T-helper 2 cell treated with Interferon-gamma antibody and Interleukin-4, amounts not matched to agents 5 μg/mL and 100 μg/mL, for 36 hours (primary cell): ENCODE data around the gene PLP2.
"Not testable (repeated sequence)": the region's sequence is repeated elsewhere in the genome, so short reads cannot be mapped to it uniquely, and the experiment has no call there.

Experiments used
- DNase-seq: peaks from one replicate; pipeline ENCODE4 v3.0.0; 2021; ENCODE audit warnings: low spot score
- H3K27ac Mint-ChIP-seq: one replicate; pipeline ENCODE4 v1.8.0; 2021; ENCODE audit warnings: mild to moderate bottlenecking, mixed read lengths
- H3K27me3 Mint-ChIP-seq: one replicate; pipeline ENCODE4 v1.8.0; 2021; ENCODE audit warnings: low read depth, mixed read lengths
- H3K36me3 Mint-ChIP-seq: one replicate; pipeline ENCODE4 v1.8.0; 2021; ENCODE audit warnings: low read depth, mixed read lengths
- H3K4me1 Mint-ChIP-seq: one replicate; pipeline ENCODE4 v1.8.0; 2021; ENCODE audit warnings: low read depth, mixed read lengths
- H3K4me3 Mint-ChIP-seq: one replicate; pipeline ENCODE4 v1.8.0; 2022; ENCODE audit warnings: mild to moderate bottlenecking, moderate library complexity, mixed read lengths
- H3K9me3 Mint-ChIP-seq: one replicate; pipeline ENCODE4 v1.8.0; 2021; ENCODE audit warnings: mixed read lengths

Gene PLP2

DNA sequence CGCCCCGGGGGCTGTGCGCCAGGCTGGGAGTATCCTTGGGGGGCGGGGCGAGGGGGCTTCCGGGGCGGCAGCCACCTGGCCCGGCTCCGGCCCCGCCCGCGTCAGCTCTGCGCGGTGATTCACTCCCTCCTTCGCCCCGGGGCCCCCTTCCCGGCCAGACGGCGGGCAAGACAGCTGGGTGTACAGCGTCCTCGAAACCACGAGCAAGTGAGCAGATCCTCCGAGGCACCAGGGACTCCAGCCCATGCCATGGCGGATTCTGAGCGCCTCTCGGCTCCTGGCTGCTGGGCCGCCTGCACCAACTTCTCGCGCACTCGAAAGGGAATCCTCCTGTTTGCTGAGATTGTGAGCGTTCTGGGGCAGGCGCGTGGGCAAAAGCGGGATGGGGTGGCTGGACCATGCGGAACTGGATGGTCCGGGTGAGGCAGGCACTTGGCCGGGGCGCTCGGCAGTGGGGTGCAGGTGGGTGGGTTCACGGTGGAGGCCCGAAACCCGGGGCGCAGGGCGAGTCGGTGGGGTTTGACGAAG, at the start of gene PLP2:
PLP2 (plus strand) TSS at position 147 of the 528 bp plus-strand sequence; CDS start at position 250, 103 bp downstream.
- peak within 1 kb of the TSS; percentile 87 for H3K4me3 Mint-ChIP-seq
- DNase-seq = peak; percentile 76

DNA sequence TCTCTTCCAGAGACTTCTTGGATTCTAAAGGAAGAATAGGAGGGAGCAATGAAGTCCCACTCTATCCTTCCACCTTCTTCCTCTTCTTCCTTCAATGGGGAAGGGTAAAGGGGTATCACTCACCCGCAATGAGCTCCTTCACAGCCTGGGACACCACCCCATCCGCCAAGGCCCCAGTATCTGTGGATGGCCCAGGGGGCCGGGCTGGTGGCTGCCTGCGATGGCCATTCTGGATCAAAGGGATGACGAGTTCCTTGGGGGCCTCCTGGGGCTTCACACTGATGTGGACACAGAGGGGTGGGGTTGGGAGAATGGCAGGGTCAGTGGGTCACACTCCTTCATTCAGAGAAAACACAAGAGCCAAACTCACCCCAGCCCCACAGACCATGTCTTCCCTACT, 49.2 kb upstream of the PLP2 start:
- Mint-ChIP-seq H3K9me3 (no peaks in the 10 kb centered on the region), H3K4me1 (peaks cover 18% of the 10 kb centered on the region), H3K27ac (peak overlapping the region; percentile 95), H3K27me3 (no peaks in the 10 kb centered on the region), H3K4me3 (peak overlapping the region; percentile 98), H3K36me3 (peaks cover 28% of the 10 kb centered on the region)
- DNase-seq = no peak

More for the DNA sequence above, at the start of gene PLP2:
- no peaks in the 10 kb centered on the region for H3K27me3 Mint-ChIP-seq
- H3K9me3 Mint-ChIP-seq = no peaks in the 10 kb centered on the region
- H3K36me3 Mint-ChIP-seq = peaks cover 25% of the 10 kb centered on the region
- H3K27ac Mint-ChIP-seq = peak within 1 kb of the TSS; percentile 80
- peaks cover 28% of the 10 kb centered on the region for H3K4me1 Mint-ChIP-seq

DNA sequence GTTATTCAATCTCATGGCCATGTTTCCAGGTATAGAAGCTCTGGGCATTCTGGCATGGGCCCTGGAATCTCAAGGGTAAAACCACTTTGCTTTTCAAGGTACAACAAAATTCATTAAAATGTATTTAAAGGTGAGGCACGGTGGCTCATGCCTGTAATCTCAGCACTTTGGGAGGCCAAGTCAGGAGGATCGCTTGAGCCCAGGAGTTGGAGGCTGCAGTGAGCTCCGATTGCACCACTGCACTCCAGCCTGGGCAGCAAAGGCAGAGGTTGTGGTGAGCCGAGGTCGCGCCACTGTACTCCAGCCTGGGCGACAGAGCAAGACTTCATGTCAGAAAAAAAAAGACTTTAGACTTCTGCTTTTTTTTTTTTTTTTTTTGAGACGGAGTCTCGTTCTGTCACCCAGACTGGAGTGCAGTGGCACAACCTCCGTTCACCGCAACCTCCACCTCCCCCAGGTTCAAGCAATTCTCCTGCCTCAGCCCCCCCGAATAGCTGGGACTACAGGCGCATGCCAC, 43.9 kb upstream of the PLP2 start:
- not testable (repeated sequence) for H3K4me1 Mint-ChIP-seq, H3K27ac Mint-ChIP-seq, H3K4me3 Mint-ChIP-seq, H3K27me3 Mint-ChIP-seq, H3K36me3 Mint-ChIP-seq, H3K9me3 Mint-ChIP-seq, DNase-seq

DNA sequence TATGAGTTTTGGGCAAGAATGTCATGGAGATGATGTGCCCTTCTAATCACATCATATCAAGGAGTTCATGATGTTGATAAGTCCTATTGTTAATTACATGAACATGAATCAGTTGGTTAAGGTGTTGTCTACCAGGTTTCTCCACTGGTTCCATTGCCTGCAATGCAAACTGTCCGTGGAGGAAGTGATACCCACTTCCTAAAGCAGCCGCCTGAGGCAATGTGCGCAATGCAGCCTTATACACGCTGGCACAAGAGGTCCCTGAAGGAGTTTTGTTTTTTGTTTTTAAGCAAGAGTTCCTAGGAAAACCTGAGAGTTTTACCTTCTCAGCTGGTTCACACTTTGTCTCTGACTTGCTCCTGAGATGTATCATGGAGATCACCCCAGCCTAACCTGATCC, 42.3 kb upstream of the PLP2 start:
- H3K9me3 Mint-ChIP-seq = no peaks in the 10 kb centered on the region
- no peaks in the 10 kb centered on the region for H3K4me1 Mint-ChIP-seq
- DNase-seq = no peak
- H3K4me3 Mint-ChIP-seq = no peak overlapping the region
- no peaks in the 10 kb centered on the region for H3K36me3 Mint-ChIP-seq
- no peak overlapping the region for H3K27ac Mint-ChIP-seq
- H3K27me3 Mint-ChIP-seq = no peaks in the 10 kb centered on the region

- not testable (repeated sequence) for H3K4me3 Mint-ChIP-seq, H3K27me3 Mint-ChIP-seq, H3K9me3 Mint-ChIP-seq, H3K36me3 Mint-ChIP-seq, H3K27ac Mint-ChIP-seq, DNase-seq, H3K4me1 Mint-ChIP-seq
Measured at GRCh38 chrX:49132275-49132674, 39.4 kb upstream of the PLP2 start.

DNA sequence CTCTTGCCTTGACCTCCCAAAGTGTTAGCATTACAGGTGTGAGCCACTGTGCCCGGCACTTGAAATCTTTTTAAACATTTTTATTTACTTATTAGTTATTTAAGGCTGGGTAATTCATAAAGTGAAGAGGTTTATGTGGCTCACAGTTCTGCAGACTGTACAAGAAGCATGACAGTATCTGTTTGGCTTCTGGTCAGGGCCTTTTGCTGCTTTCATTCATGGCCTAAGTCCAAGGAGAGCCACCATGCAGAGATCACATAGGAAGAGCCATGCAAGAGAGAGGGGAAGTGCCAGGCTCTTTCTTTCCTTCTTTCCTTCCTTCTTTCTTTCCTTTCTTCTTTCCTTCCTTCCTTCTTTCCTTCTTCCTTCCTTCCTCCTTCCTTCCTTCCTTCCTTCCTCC, 37.9 kb upstream of the PLP2 start:
- H3K4me3 Mint-ChIP-seq = no peak overlapping the region
- no peaks in the 10 kb centered on the region for H3K4me1 Mint-ChIP-seq
- H3K27ac Mint-ChIP-seq = no peak overlapping the region
- no peaks in the 10 kb centered on the region for H3K9me3 Mint-ChIP-seq
- no peaks in the 10 kb centered on the region for H3K36me3 Mint-ChIP-seq
- DNase-seq = no peak
- no peaks in the 10 kb centered on the region for H3K27me3 Mint-ChIP-seq

DNA sequence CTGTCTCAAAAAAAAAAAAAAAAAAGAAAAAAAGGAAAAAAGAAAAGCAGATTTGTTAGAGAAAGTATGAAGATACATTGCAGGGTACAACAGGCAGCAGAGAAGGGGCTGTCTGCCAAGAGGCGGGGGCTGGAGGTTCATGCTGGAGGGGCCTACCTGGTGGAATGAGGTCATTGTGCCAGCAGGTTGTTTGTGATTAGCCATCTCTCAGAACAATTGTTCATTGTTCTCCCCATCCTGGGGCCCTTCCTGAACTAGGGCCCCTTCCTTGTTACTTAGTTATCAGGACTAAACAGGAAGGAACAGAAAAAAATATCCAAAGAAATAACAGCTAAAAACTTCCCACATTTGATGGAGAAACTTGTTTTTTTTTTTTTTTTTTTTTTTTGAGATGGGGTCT, 34.2 kb upstream of the PLP2 start:
- Mint-ChIP-seq H3K36me3 (peaks cover 7% of the 10 kb centered on the region), H3K9me3 (peaks cover 16% of the 10 kb centered on the region), H3K27ac (no peak overlapping the region), H3K4me1 (no peaks in the 10 kb centered on the region), H3K4me3 (no peak overlapping the region), H3K27me3 (no peaks in the 10 kb centered on the region)
- DNase-seq = no peak

DNA sequence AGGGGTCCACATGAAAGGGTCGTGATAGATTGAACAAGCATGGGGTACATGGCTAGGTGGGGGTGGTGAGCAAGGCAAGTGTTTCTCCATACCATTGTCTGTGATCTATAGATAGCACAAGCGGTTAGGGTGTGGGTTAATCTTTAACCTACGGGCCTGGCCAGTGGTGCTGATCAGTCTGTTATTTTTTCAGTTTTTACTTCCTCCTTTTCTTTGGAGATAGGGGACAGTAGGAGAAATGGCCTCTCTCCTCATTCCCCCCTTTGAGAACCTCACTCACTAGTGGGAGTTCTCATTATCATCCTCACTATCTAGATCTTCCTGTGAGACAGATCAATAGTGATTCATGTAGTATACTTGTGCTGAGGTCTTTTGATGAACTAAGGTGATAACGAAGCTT, 32.0 kb upstream of the PLP2 start:
- H3K36me3 Mint-ChIP-seq = peaks cover 7% of the 10 kb centered on the region
- no peaks in the 10 kb centered on the region for H3K4me1 Mint-ChIP-seq
- peaks cover 16% of the 10 kb centered on the region for H3K9me3 Mint-ChIP-seq
- no peak for DNase-seq
- no peak overlapping the region for H3K4me3 Mint-ChIP-seq
- H3K27ac Mint-ChIP-seq = no peak overlapping the region
- H3K27me3 Mint-ChIP-seq = no peaks in the 10 kb centered on the region

DNA sequence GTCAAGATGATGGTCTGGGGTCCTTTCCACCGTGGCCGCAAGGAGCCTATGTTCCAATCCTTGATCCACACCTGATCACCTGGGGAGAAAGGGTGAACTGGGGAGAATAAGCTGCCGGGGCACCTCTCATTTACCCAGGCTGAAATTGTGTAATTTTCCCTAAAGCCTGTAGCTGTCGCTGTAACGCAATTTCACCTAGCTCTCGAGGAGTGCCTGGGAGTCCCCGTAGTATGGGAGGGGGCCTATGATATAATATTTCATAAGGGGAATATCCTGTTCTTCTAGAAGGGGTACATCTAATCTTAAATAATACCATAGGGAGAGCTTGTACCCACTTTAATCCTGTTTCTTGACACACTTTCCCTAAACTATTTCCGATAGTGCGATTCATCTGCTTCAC, 29.4 kb upstream of the PLP2 start:
- not testable (repeated sequence) for H3K4me1 Mint-ChIP-seq, H3K27ac Mint-ChIP-seq, DNase-seq

DNA sequence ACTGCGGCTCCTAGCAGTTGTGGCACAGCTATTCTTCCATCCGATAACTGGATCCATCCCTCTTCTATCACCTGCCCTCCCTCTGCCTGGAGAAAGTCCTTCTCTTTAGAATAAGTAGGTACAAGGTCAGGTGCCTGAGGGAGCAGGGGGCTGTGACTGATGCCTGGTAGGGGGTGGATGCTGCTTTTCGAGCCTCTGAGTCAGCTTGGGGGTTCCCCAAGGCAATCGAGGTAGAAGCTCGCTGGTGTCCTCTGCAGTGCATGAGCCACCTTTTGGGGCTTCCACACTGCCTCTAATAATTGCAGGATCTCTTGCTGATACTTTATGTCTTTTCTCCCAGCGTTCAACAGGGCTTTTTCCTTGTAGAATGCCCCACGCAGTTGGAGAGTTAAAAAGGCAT, 28.5 kb upstream of the PLP2 start:
- not testable (repeated sequence) for H3K27ac Mint-ChIP-seq, DNase-seq, H3K4me1 Mint-ChIP-seq, H3K27me3 Mint-ChIP-seq, H3K4me3 Mint-ChIP-seq, H3K36me3 Mint-ChIP-seq
- H3K9me3 Mint-ChIP-seq = peaks cover 16% of the 10 kb centered on the region

More for the DNA sequence above, 29.4 kb upstream of the PLP2 start:
- not testable (repeated sequence) for H3K36me3 Mint-ChIP-seq, H3K4me3 Mint-ChIP-seq, H3K27me3 Mint-ChIP-seq
- H3K9me3 Mint-ChIP-seq = peaks cover 16% of the 10 kb centered on the region

DNA sequence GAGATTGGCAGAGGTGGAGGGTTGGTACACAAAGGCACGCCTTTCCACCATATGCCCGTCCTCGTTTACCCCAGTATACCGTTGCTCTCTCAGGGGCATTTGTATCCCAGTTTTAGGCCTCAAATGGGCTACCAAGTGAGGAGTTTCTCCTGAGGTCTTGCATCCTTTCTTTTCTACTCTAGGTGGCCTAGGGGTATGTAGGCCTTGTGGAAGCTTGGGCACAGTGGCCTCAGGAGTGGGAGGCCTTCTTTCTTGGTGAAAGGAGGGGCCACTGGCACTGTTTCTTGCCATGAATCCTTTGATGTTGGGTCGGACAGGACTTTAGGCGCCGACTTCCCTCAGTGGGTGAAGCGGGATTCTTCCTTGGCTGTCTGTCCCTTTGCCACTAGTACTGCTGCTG, 24.4 kb upstream of the PLP2 start:
- no peak for DNase-seq
- Mint-ChIP-seq H3K36me3 (no peaks in the 10 kb centered on the region), H3K4me1 (no peaks in the 10 kb centered on the region), H3K27me3 (no peaks in the 10 kb centered on the region), H3K9me3 (no peaks in the 10 kb centered on the region), H3K27ac (no peak overlapping the region), H3K4me3 (no peak overlapping the region)

DNA sequence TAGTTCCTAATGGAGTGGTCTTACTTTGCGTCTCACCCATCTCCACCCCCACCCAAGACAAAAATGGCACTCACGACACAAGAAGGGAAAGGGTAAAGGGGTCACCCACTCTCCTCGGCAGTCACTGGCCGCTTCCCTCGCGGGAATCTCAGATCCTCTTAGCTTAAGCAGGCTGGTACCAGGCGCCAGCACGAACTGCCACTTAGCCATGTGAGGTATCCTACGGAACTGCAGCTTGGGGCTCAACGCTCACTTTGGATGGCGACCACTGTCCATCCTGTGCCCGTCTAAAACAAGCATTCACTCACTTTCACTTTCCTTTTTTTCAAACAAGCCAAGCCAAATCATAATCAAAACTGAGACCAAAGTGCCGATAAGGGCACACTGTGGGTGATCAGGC, 23.8 kb upstream of the PLP2 start:
- H3K4me3 Mint-ChIP-seq = no peak overlapping the region
- DNase-seq = no peak
- H3K27me3 Mint-ChIP-seq = no peaks in the 10 kb centered on the region
- no peaks in the 10 kb centered on the region for H3K36me3 Mint-ChIP-seq
- no peaks in the 10 kb centered on the region for H3K9me3 Mint-ChIP-seq
- no peak overlapping the region for H3K27ac Mint-ChIP-seq
- H3K4me1 Mint-ChIP-seq = no peaks in the 10 kb centered on the region

GRCh38 chrX:49148390-49149100, 23.2 kb upstream of the PLP2 start:
- not testable (repeated sequence) for H3K36me3 Mint-ChIP-seq, H3K4me3 Mint-ChIP-seq, H3K4me1 Mint-ChIP-seq, H3K27me3 Mint-ChIP-seq, H3K9me3 Mint-ChIP-seq, H3K27ac Mint-ChIP-seq, DNase-seq

GRCh38 chrX:49149291-49149690, 22.4 kb upstream of the PLP2 start:
- not testable (repeated sequence) for H3K27ac Mint-ChIP-seq, H3K36me3 Mint-ChIP-seq, H3K4me3 Mint-ChIP-seq, DNase-seq, H3K4me1 Mint-ChIP-seq, H3K27me3 Mint-ChIP-seq, H3K9me3 Mint-ChIP-seq

DNA sequence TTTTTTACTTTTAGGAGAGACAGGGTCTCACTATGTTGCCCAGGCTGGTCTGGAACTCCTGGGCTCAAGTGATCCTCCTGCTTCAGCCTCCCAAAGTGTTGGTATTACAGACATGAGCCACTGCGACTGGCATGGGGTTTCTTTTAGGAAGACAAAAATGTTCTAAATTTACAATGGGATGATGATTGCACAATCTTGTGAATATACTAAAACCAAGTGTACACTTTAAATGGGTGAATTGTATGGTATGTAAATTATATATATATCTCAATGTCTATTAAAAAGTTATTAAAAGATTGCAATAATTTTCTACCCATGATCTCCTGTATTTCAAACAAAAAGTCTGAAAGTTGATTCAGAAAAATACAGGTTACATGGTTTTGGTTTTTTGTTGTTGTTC, 18.2 kb upstream of the PLP2 start:
- H3K36me3 Mint-ChIP-seq = no peaks in the 10 kb centered on the region
- no peaks in the 10 kb centered on the region for H3K9me3 Mint-ChIP-seq
- no peaks in the 10 kb centered on the region for H3K27me3 Mint-ChIP-seq
- peaks cover 13% of the 10 kb centered on the region for H3K4me1 Mint-ChIP-seq
- no peak overlapping the region for H3K4me3 Mint-ChIP-seq
- no peak overlapping the region for H3K27ac Mint-ChIP-seq
- no peak for DNase-seq
